Smooth muscle cell of trachea (primary cell): ENCODE measurements around the gene LRRC8E. TPM values are rescaled to one million over a fixed set of nuclear protein-coding genes. Genes with fewer than 3 reads are reported as not detected.

ENCODE experiments used
- total RNA-seq: library from RNA; depleted of rRNA; stranded (reverse); fragments of >200 nt; gene quantifications from 2 replicates; pipeline ENCODE4 v1.2.1, GENCODE V29; 2014

LRRC8E gene
- total RNA-seq, result 6.0 and 7.4 TPM in 2 replicates

GRCh38 chr19:7888145-7888825, at the start of gene LRRC8E:
Gene LRRC8E (plus strand): TSS chr19:7888510. CDS start chr19:7895604, 7,094 bp downstream.

GRCh38 chr19:7874076-7874896, 14.0 kb upstream of the LRRC8E start, which contains the start of gene PRR36:
Gene PRR36 (minus strand): TSS chr19:7874390. CDS start chr19:7873689, 701 bp downstream.

GRCh38 chr19:7903244-7904073, 15.1 kb downstream of the LRRC8E start, which contains the start of gene MAP2K7:
Gene MAP2K7 (plus strand): TSS chr19:7903877. CDS start chr19:7903945, 68 bp downstream.

GRCh38 chr19:7914598-7915045, 26.3 kb downstream of the LRRC8E start, which contains the start of gene TGFBR3L:
Gene TGFBR3L (plus strand): TSS chr19:7914830.

DNA sequence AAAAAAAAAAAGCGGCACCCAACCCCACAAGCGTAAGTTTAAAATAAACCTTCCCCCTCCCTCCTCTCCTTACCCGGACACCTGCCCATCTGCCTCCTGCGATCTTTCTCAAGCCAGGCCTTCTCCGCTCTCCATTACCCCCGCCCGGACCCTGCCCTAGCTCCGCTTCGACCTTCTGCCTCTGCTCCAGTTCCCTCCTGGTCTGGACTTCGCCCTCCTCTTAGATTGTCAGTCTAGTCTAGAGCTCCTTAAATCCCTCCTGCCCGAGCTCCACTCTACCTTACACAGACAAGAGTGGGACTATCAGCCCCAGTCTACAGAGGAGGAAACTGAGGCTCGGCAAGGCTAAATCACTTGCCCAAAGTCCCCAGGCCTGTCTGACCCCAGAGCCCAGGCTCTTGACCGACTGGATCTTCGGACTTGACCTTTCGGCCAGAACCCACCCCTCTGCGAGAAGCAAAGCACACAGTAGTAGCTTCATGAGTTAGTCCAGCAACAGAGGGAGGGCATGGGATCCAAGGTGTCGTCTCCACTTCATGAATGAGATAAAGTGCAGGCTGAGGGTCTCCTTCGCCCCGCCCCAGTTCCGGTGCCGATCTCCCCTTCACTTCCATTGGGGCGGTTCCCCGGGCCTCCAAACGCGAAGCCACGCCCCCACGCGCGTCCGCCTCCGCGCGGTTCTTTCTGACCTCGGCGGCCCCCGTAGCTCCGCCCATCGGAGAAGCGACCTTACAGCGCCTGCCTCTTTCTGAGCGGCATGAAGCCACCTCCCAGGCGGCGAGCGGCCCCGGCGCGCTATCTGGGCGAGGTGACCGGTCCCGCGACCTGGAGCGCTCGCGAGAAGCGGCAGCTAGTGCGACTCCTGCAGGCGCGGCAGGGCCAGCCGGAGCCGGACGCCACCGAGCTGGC, 31.6 kb downstream of the LRRC8E start, which contains the start of gene SNAPC2:
Gene SNAPC2, plus strand, starts transcription at position 729 of the 909 bp plus-strand sequence. Its CDS starts 29 bp downstream, at position 758.

GRCh38 chr19:7926021-7926726, 37.9 kb downstream of the LRRC8E start, which contains the start of gene CTXN1:
Gene CTXN1 (minus strand): TSS chr19:7926135. CDS start chr19:7925538, 597 bp downstream.

GRCh38 chr19:7943444-7944176, 55.3 kb downstream of the LRRC8E start, which contains the start of gene TIMM44:
Gene TIMM44 (minus strand): TSS chr19:7943666. CDS start chr19:7943651, 15 bp downstream.

Other genes with a start within 250 kb of the LRRC8E start
- not detected in 2 replicates for gene RETN, start 219.5 kb upstream of the LRRC8E start, total RNA-seq
- gene MCEMP1, start 211.4 kb upstream of the LRRC8E start, total RNA-seq, result not detected in 2 replicates
- 55.4 and 125 TPM in 2 replicates for gene TRAPPC5, start 207.7 kb upstream of the LRRC8E start, total RNA-seq
- not detected in 2 replicates for gene FCER2, start 186.4 kb upstream of the LRRC8E start, total RNA-seq
- gene CLEC4G, start 156.4 kb upstream of the LRRC8E start, total RNA-seq, result not detected in 2 replicates
- not detected in 2 replicates for gene CD209, start 141.0 kb upstream of the LRRC8E start, total RNA-seq
- gene CLEC4M, start 125.3 kb upstream of the LRRC8E start, total RNA-seq, result not detected in 2 replicates
- gene EVI5L, start 58.3 kb upstream of the LRRC8E start, total RNA-seq, result 19.2 and 32.6 TPM in 2 replicates
- gene PRR36, start 14.1 kb upstream of the LRRC8E start, total RNA-seq, result under 0.01 TPM in 1 of 2 replicates, not detected in the other
- gene MAP2K7, start 15.4 kb downstream of the LRRC8E start, total RNA-seq, result 9.5 and 14.1 TPM in 2 replicates
- 0.58 and 4.1 TPM in 2 replicates for gene TGFBR3L, start 26.3 kb downstream of the LRRC8E start, total RNA-seq
- gene SNAPC2, start 31.8 kb downstream of the LRRC8E start, total RNA-seq, result 22.3 and 36.7 TPM in 2 replicates
- 1.7 and 2.5 TPM in 2 replicates for gene CTXN1, start 37.6 kb downstream of the LRRC8E start, total RNA-seq
- 46.3 and 48.9 TPM in 2 replicates for gene TIMM44, start 55.2 kb downstream of the LRRC8E start, total RNA-seq
- gene ELAVL1, start 117.1 kb downstream of the LRRC8E start, total RNA-seq, result 32.9 and 47.0 TPM in 2 replicates
- not detected in 2 replicates for gene CCL25, start 164.2 kb downstream of the LRRC8E start, total RNA-seq